HepG2 (cell line): ENCODE results near the gene CAMTA2.

Source experiments
- CHD2 ChIP-seq: IDR thresholded peaks from 2 replicates; pipeline ENCODE4 v1.6.1; 2011; ENCODE audit warnings: low read depth, low read length, improper control_type of control experiment
- RFX1 ChIP-seq: fragments of 450-650 bp; IDR thresholded peaks from 2 replicates; pipeline ENCODE4 v1.6.1; 2017
- TGIF2 ChIP-seq: IDR thresholded peaks from 2 replicates; pipeline ENCODE4 v1.6.1; 2016; ENCODE audit warnings: control low read depth, missing compliant biosample characterization
- TOPORS ChIP-seq: sonication (generic); formaldehyde crosslinking; IDR thresholded peaks from 2 replicates; pipeline ENCODE4 v1.8.0; 2023; ENCODE audit warnings: mild to moderate bottlenecking, missing genetic modification reagents
- TF ChIP-seq, protein P1 (sequence below), 2 experiments: sonication (generic) in 1 of 2; formaldehyde crosslinking in 1 of 2; IDR thresholded peaks; 2 replicates each; pipeline versions ENCODE4 v1.5.1 to v1.6.1; 2011 to 2020; ENCODE audit warnings: borderline replicate concordance in 1 of 2, low read depth in 1 of 2, low read length in 1 of 2, mild to moderate bottlenecking in 1 of 2, missing genetic modification reagents in 1 of 2, moderate library complexity in 1 of 2
- TF ChIP-seq, protein P2 (sequence below): sonication (generic); formaldehyde crosslinking; IDR thresholded peaks from 2 replicates; pipeline ENCODE4 v1.4.0; 2020; ENCODE audit warnings: missing genetic modification reagents
- TF ChIP-seq, protein P3 (sequence below): sonication (generic); formaldehyde crosslinking; IDR thresholded peaks from 2 replicates; pipeline ENCODE4 v1.5.0; 2020; ENCODE audit warnings: mild to moderate bottlenecking, missing genetic modification reagents, moderate library complexity

DNA sequence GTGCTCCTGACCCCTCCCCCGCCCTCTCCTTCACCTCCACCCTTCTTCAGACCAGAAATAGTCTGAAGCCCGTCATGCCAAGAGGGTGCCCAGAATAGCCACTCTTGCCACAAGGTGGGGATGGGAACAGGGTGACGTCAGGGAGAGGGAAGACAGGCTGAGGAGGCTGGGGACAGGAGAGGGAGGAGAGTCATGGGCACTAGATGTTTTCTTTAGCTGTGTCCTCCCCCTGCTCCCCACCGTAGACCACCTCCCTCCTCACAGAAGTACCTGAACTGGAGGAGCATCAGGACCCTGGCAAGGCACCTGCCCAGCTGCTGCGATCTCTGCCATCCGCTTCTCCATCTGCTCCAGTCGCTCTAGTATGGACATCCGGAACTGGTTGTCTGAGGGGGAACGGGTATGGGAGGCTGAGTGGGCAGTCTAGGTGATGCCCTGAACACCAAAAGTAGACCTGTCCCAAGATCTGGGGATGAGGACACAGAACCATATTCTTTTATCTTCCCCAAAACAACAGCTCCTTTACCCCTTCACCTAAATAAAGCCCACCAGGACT is 13.3 kb downstream of the CAMTA2 start:
- TF ChIP-seq, protein P1, sequence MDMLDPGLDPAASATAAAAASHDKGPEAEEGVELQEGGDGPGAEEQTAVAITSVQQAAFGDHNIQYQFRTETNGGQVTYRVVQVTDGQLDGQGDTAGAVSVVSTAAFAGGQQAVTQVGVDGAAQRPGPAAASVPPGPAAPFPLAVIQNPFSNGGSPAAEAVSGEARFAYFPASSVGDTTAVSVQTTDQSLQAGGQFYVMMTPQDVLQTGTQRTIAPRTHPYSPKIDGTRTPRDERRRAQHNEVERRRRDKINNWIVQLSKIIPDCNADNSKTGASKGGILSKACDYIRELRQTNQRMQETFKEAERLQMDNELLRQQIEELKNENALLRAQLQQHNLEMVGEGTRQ (IDR thresholded peaks at IDR 0.05; ENCODE audit: low read depth, low read length) = no peak
- TF ChIP-seq, protein P1 (CRISPR knock-in tag; IDR thresholded peaks at IDR 0.05; ENCODE audit: borderline replicate concordance) = no peak
- TF ChIP-seq TGIF2 (no peak), RFX1 (no peak), CHD2 (no peak), TOPORS (CRISPR knock-in tag) (no peak)
- TF ChIP-seq, protein P2, sequence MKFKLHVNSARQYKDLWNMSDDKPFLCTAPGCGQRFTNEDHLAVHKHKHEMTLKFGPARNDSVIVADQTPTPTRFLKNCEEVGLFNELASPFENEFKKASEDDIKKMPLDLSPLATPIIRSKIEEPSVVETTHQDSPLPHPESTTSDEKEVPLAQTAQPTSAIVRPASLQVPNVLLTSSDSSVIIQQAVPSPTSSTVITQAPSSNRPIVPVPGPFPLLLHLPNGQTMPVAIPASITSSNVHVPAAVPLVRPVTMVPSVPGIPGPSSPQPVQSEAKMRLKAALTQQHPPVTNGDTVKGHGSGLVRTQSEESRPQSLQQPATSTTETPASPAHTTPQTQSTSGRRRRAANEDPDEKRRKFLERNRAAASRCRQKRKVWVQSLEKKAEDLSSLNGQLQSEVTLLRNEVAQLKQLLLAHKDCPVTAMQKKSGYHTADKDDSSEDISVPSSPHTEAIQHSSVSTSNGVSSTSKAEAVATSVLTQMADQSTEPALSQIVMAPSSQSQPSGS = no peak
- TF ChIP-seq, protein P3, sequence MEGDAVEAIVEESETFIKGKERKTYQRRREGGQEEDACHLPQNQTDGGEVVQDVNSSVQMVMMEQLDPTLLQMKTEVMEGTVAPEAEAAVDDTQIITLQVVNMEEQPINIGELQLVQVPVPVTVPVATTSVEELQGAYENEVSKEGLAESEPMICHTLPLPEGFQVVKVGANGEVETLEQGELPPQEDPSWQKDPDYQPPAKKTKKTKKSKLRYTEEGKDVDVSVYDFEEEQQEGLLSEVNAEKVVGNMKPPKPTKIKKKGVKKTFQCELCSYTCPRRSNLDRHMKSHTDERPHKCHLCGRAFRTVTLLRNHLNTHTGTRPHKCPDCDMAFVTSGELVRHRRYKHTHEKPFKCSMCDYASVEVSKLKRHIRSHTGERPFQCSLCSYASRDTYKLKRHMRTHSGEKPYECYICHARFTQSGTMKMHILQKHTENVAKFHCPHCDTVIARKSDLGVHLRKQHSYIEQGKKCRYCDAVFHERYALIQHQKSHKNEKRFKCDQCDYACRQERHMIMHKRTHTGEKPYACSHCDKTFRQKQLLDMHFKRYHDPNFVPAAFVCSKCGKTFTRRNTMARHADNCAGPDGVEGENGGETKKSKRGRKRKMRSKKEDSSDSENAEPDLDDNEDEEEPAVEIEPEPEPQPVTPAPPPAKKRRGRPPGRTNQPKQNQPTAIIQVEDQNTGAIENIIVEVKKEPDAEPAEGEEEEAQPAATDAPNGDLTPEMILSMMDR (CRISPR knock-in tag) = no peak
